Measurements from ENCODE around the gene FILIP1L. TPM values are rescaled to one million over a fixed set of nuclear protein-coding genes. Genes with fewer than 3 reads are reported as not detected.
A peak's percentile ranks its signal among the peaks of the same experiment; 100 is the strongest.

FILIP1L gene
- polyA plus RNA-seq, 1 of the 3 experiments (the other 2 are of a cell fraction), result 26.8 TPM

DNA sequence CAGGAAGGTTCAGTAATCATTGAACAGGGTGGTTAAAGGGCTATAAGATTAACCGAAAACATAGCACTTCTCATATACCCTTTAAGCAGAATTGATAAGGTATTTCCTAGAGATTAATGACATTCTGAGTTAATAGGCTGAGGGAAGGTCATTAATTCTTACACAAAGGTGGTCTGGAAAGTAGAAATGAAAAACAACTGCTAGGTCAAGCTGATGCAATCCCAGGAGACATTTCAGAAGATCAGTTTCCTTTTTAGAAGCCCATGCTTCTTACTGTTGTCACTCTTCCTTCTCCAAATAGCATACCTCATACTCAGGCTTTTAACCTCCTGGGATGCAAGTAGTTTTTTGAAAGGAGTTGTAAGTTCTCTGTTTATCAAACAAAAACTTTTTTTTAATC is 8.8 kb downstream of the FILIP1L start:
- Histone ChIP-seq H3F3A (replicated peaks; ENCODE audit: insufficient read depth) (no peaks in the 10 kb centered on the region), H3K36me3 (replicated peaks in 1 of 2; ENCODE audit: control insufficient read depth in 1 of 2, insufficient read depth in 2 of 2, low read length in 1 of 2) (no peaks in the 10 kb centered on the region), H3K4me3 (ENCODE audit: low read depth in 2 of 2, low read length in 1 of 2) (no peak overlapping the region), H3K9me2 (no peaks in the 10 kb centered on the region), H3K27me3 (ENCODE audit: insufficient read depth) (no peaks in the 10 kb centered on the region), H3K9me3 (no peaks in the 10 kb centered on the region), H3K79me2 (ENCODE audit: insufficient read depth) (no peaks in the 10 kb centered on the region), H3K4me2 (no peak overlapping the region), H3K9ac (no peak overlapping the region), H2AFZ (ENCODE audit: low read depth) (no peak overlapping the region; the same call in 1 of the 2 replicates), H3K4me1 (ENCODE audit: control insufficient read depth in 1 of 2, insufficient read depth in 2 of 2, low read depth in 1 of 2, low read length in 1 of 2) (peaks cover 0 to 27% of the 10 kb centered on the region in 2 experiments; a peak in 3 of 4 replicates), H3K27ac (ENCODE audit: low read depth in 2 of 2, low read length in 1 of 2) (0 out of 4 replicates have a peak overlapping the region, but pooled peaks of 1 of the 2 experiments have one; percentile 3), H4K20me1 (ENCODE audit: insufficient read depth) (no peaks in the 10 kb centered on the region)
- ChIA-PET CTCF (interaction anchor here (0.8 to 2.2 kb wide), 5 partner anchors 33 to 485 kb away, joined by 3 to 7 read pairs (median 3); no protein-coding TSS in a partner anchor), POLR2A (no interaction called here)
- TF ChIP-seq, protein P1, sequence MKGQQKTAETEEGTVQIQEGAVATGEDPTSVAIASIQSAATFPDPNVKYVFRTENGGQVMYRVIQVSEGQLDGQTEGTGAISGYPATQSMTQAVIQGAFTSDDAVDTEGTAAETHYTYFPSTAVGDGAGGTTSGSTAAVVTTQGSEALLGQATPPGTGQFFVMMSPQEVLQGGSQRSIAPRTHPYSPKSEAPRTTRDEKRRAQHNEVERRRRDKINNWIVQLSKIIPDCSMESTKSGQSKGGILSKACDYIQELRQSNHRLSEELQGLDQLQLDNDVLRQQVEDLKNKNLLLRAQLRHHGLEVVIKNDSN (IDR thresholded peaks at IDR 0.05; ENCODE audit: borderline replicate concordance, low read depth), result no peak
- TF ChIP-seq JUND (IDR thresholded peaks at IDR 0.05) (no peak), GATA2 (CRISPR knock-in tag; IDR thresholded peaks at IDR 0.05) (no peak), RCOR1 (IDR thresholded peaks at IDR 0.05; ENCODE audit: low read length) (no peak), POLR2AphosphoS5 (IDR thresholded peaks at IDR 0.05; ENCODE audit: low read depth, low read length) (no peak), FOXM1 (IDR thresholded peaks at IDR 0.05; ENCODE audit: low read depth) (no peak), SMC3 (IDR thresholded peaks at IDR 0.05; ENCODE audit: low read depth, low read length) (no peak), NRF1 (IDR thresholded peaks at IDR 0.05; ENCODE audit: low read depth, low read length) (no peak), FOXJ3 (CRISPR knock-in tag; IDR thresholded peaks at IDR 0.05) (no peak), RFX5 (IDR thresholded peaks at IDR 0.05; ENCODE audit: low read length) (no peak), TAF1 (IDR thresholded peaks at IDR 0.05; ENCODE audit: borderline replicate concordance, low read depth, low read length) (no peak), NFIC (IDR thresholded peaks at IDR 0.05; ENCODE audit: borderline replicate concordance) (no peak), EP300 (IDR thresholded peaks at IDR 0.05; ENCODE audit: borderline replicate concordance in 1 of 2, low read depth in 1 of 2, low read length in 1 of 2) (no peak), FOSL2 (IDR thresholded peaks at IDR 0.05; ENCODE audit: borderline replicate concordance, low read depth) (no peak)
- TF ChIP-seq, protein P2, sequence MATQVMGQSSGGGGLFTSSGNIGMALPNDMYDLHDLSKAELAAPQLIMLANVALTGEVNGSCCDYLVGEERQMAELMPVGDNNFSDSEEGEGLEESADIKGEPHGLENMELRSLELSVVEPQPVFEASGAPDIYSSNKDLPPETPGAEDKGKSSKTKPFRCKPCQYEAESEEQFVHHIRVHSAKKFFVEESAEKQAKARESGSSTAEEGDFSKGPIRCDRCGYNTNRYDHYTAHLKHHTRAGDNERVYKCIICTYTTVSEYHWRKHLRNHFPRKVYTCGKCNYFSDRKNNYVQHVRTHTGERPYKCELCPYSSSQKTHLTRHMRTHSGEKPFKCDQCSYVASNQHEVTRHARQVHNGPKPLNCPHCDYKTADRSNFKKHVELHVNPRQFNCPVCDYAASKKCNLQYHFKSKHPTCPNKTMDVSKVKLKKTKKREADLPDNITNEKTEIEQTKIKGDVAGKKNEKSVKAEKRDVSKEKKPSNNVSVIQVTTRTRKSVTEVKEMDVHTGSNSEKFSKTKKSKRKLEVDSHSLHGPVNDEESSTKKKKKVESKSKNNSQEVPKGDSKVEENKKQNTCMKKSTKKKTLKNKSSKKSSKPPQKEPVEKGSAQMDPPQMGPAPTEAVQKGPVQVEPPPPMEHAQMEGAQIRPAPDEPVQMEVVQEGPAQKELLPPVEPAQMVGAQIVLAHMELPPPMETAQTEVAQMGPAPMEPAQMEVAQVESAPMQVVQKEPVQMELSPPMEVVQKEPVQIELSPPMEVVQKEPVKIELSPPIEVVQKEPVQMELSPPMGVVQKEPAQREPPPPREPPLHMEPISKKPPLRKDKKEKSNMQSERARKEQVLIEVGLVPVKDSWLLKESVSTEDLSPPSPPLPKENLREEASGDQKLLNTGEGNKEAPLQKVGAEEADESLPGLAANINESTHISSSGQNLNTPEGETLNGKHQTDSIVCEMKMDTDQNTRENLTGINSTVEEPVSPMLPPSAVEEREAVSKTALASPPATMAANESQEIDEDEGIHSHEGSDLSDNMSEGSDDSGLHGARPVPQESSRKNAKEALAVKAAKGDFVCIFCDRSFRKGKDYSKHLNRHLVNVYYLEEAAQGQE (IDR thresholded peaks at IDR 0.05; ENCODE audit: low read depth, low read length), result no peak
- TF ChIP-seq, protein P3, sequence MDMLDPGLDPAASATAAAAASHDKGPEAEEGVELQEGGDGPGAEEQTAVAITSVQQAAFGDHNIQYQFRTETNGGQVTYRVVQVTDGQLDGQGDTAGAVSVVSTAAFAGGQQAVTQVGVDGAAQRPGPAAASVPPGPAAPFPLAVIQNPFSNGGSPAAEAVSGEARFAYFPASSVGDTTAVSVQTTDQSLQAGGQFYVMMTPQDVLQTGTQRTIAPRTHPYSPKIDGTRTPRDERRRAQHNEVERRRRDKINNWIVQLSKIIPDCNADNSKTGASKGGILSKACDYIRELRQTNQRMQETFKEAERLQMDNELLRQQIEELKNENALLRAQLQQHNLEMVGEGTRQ (IDR thresholded peaks at IDR 0.05; ENCODE audit: borderline replicate concordance, low read depth, low read length), result no peak
- TF ChIP-seq, protein P4, sequence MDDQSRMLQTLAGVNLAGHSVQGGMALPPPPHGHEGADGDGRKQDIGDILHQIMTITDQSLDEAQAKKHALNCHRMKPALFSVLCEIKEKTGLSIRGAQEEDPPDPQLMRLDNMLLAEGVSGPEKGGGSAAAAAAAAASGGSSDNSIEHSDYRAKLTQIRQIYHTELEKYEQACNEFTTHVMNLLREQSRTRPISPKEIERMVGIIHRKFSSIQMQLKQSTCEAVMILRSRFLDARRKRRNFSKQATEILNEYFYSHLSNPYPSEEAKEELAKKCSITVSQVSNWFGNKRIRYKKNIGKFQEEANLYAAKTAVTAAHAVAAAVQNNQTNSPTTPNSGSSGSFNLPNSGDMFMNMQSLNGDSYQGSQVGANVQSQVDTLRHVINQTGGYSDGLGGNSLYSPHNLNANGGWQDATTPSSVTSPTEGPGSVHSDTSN (IDR thresholded peaks at IDR 0.05), result no peak
- TF ChIP-seq, protein P5, sequence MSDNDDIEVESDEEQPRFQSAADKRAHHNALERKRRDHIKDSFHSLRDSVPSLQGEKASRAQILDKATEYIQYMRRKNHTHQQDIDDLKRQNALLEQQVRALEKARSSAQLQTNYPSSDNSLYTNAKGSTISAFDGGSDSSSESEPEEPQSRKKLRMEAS (IDR thresholded peaks at IDR 0.05; ENCODE audit: low read depth), result no peak
- TF ChIP-seq, protein P6, sequence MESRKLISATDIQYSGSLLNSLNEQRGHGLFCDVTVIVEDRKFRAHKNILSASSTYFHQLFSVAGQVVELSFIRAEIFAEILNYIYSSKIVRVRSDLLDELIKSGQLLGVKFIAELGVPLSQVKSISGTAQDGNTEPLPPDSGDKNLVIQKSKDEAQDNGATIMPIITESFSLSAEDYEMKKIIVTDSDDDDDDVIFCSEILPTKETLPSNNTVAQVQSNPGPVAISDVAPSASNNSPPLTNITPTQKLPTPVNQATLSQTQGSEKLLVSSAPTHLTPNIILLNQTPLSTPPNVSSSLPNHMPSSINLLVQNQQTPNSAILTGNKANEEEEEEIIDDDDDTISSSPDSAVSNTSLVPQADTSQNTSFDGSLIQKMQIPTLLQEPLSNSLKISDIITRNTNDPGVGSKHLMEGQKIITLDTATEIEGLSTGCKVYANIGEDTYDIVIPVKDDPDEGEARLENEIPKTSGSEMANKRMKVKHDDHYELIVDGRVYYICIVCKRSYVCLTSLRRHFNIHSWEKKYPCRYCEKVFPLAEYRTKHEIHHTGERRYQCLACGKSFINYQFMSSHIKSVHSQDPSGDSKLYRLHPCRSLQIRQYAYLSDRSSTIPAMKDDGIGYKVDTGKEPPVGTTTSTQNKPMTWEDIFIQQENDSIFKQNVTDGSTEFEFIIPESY (IDR thresholded peaks at IDR 0.05; ENCODE audit: borderline replicate concordance, low read depth), result no peak
- TF ChIP-seq, protein P7, sequence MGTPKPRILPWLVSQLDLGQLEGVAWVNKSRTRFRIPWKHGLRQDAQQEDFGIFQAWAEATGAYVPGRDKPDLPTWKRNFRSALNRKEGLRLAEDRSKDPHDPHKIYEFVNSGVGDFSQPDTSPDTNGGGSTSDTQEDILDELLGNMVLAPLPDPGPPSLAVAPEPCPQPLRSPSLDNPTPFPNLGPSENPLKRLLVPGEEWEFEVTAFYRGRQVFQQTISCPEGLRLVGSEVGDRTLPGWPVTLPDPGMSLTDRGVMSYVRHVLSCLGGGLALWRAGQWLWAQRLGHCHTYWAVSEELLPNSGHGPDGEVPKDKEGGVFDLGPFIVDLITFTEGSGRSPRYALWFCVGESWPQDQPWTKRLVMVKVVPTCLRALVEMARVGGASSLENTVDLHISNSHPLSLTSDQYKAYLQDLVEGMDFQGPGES (IDR thresholded peaks at IDR 0.05; ENCODE audit: low read depth, low read length), result no peak
- 90% methylated on average over 1 of the region's 1 CpG for WGBS (ENCODE audit: low lambda C conversion rate)
- DNase-seq, result no peak

Data from SK-N-SH (cell line).